GM18505 (cell line): ENCODE measurements around the gene DAAM2.

ENCODE experiments used
- ATAC-seq: cut with Tn5 transposase; IDR thresholded peaks from one replicate; pipeline ENCODE4 v1.9.1; 2021; ENCODE audit not compliant: unreplicated experiment
- POLR2A ChIP-seq: IDR thresholded peaks from 4 replicates; pipeline ENCODE4 v1.6.1; 2011; ENCODE audit warnings: borderline replicate concordance; ENCODE audit not compliant: insufficient read depth, insufficient read length; ENCODE audit errors: extremely low read depth

The DAAM2 gene

GRCh38 chr6:39910164-39910563 is 118.0 kb downstream of the DAAM2 start:
- no peak for ATAC-seq

GRCh38 chr6:39910744-39911143 is 118.6 kb downstream of the DAAM2 start:
- TF ChIP-seq POLR2A: no peak
- no peak for ATAC-seq

More at GRCh38 chr6:39910164-39910563, 118.0 kb downstream of the DAAM2 start:
- no peak for TF ChIP-seq POLR2A

GRCh38 chr6:39911513-39912125 is 119.4 kb downstream of the DAAM2 start:
- no peak for TF ChIP-seq POLR2A
- no peak for ATAC-seq

DNA sequence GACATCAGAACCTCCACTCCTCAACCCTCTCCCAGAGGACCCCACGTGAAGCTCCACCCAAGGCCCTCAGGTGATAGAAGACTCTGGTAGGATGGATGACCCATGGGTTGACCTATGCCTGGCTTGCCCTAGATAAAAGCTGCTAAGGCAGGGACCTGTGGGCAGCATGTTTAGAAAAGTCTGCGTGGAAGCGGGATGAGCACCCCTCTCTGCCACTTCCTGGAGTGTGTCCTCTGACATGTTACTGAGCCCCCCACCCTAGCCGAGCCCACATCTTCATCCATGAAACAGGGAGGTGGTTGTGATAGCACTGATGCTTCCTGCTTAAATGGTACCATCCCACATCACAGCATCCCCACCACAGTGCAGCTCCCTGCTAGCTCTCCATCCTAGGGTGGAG is 120.3 kb downstream of the DAAM2 start:
- no peak for ATAC-seq

GRCh38 chr6:39913391-39913916 is 121.3 kb downstream of the DAAM2 start:
- no peak for ATAC-seq
- TF ChIP-seq POLR2A: no peak

More for the DNA sequence above, 120.3 kb downstream of the DAAM2 start:
- no peak for TF ChIP-seq POLR2A

DNA sequence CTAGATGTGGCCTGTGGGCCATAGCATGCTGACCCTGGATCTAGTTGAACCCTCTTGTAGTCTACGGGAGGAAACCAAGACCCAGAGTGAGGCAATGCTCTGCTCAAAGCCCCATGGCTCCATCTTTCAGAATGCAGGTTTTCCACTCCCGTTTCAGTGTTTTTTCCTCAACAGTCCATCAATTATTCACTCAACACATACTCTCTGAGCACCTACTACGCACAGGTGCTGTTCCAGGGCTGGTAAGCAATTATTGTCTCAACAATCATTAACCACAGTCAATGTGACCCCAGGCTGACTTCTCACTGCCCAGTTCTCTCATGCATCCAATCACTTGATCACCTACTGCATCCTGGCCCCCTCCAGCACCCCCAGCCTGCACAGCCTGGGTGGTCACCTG is 122.1 kb downstream of the DAAM2 start:
- no peak for TF ChIP-seq POLR2A
- no peak for ATAC-seq

GRCh38 chr6:39915866-39916265 is 123.7 kb downstream of the DAAM2 start:
- no peak for ATAC-seq
- TF ChIP-seq POLR2A: no peak

DNA sequence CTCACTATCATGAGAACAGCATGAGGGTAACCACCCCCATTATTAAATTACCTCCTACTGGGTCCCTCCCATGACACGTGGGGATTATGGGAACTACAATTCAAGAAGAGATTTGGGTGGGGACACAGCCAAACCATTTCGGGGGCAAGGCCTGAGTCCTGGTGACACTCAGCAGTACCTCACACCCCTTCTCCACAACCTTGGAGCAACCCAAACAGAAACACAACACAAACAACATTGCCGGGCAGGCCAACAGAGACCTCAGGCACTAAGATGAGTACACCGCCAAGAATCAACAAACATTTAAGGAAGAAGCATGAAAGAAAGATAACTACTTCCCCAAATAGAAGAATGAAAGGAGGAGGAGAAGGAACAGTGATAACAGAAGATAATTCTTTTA is 125.2 kb downstream of the DAAM2 start:
- no peak for TF ChIP-seq POLR2A

GRCh38 chr6:39917981-39918380 is 125.8 kb downstream of the DAAM2 start:
- no peak for TF ChIP-seq POLR2A
- ATAC-seq: no peak

More for the DNA sequence above, 125.2 kb downstream of the DAAM2 start:
- no peak for ATAC-seq

DNA sequence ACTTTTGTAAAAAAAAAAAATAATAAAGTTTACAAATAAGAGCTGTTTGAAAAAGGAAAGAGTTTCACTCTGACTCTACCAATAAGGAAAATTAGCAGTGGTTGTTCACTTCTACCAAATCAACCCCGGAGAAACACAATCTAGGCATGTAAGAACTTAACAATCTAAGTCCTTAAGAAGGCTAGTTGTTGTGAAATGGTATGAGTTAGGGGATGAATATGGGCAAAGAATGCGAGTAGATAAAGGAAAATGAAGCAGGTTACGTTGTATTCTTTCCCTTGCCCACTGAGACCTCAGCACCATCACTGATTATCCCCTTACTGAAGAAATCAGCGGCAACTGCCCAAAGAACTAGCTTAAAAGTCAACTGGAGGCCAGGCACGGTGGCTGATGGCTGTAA is 126.7 kb downstream of the DAAM2 start:
- no peak for TF ChIP-seq POLR2A

DNA sequence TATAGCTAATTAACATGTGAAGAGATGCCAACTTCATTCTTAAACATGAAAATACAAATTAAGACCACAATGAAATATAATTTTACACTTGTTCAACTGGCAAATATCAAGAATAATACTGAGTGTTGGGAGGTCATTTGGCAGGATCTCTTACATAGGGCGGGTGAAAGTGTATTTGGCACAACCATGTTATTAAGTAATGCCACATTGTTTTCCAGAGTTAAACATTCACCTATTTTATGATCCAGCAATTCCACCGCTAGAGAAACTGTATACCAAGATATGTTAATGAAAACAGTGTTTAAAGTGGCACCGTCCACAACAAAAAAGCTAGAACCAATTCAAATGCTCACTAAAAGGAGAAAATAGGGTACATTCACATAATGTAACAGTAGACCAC is 128.0 kb downstream of the DAAM2 start:
- ATAC-seq: no peak
- TF ChIP-seq POLR2A: no peak

More for the DNA sequence above, 126.7 kb downstream of the DAAM2 start:
- no peak for ATAC-seq

DNA sequence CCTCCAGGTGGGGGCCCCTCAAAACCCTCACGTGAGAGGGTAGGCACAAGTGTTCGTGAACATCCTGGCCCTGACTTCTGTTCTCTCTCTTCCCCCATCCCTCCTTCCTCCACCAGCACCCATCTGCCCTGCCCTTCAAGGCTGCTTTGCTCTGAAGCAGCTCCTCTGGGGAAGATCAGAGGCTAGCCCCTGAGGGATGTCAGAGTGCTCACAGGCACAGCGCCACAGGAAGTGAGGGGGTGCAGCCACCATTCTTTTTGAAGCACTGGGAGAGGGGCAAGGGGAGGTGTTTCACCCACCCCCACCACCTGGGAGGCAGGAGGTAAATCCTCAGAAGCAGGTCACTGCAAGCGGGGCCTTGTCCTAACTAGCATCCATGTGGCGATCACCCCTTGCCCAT is 130.6 kb downstream of the DAAM2 start:
- no peak for TF ChIP-seq POLR2A
- ATAC-seq: no peak

DNA sequence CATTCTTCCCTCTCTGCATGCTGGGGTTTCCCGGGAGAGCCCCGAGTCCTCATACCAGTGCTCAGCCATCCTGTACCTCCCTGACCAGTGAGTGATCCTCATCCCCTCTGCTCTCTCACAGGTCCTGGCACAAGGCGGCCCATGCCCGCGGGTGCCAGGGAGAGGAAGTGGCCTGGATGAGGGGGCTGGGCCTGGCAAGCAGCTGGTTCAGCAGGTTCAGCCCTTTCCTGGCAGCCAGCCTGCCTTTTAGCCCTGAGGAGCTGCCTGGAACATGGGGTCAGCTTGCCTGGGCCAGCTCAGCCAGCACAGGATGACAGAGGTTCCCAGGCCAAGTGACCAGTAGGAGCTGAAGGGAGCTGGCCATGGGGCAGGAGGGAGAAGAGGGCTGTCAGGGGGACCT is 131.2 kb downstream of the DAAM2 start:
- no peak for TF ChIP-seq POLR2A

GRCh38 chr6:39923861-39924260 is 131.7 kb downstream of the DAAM2 start:
- no peak for TF ChIP-seq POLR2A
- ATAC-seq: no peak

More for the DNA sequence above, 131.2 kb downstream of the DAAM2 start:
- no peak for ATAC-seq

- no peak for ATAC-seq
- TF ChIP-seq POLR2A: no peak
These were observed 132.1 kb downstream of the DAAM2 start for GRCh38 chr6:39924283-39924682.

DNA sequence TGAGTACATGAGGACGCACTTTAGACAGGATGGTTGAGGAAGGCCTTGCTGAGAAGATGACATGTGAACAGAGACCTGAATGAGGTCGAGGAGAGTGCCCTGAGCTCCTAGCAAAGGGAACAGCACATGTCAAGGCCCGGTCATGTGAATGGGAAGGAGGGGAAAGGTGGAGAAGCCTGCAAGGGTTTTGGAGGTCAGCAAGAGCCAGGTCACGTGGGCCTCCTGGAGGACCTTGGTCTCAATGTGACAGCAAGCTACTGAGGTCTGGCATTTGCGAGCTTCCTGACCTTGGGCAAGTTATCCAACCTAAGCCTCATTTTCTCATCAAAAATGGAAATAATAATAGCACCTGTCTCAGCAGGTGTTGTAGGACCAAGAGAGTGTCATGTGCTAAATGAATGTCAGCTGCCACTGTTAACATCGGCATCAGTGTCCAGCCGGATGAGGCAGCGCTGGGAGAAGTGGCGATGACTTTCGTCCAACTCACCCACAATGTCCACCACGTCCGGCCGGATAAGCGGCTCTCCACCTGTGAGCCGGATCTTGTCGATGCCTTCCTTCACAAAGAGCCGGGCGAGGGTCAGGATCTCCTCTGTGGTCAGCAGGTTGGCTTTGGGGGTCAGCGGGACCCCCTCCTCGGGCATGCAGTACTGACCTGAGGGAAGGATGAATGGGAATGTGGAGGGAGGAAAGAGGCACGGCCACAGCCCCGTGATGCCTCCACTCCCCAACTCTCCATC is 133.2 kb downstream of the DAAM2 start:
- no peak for TF ChIP-seq POLR2A
- ATAC-seq: no peak
